ENCODE results near the gene STK36.

The STK36 gene

DNA sequence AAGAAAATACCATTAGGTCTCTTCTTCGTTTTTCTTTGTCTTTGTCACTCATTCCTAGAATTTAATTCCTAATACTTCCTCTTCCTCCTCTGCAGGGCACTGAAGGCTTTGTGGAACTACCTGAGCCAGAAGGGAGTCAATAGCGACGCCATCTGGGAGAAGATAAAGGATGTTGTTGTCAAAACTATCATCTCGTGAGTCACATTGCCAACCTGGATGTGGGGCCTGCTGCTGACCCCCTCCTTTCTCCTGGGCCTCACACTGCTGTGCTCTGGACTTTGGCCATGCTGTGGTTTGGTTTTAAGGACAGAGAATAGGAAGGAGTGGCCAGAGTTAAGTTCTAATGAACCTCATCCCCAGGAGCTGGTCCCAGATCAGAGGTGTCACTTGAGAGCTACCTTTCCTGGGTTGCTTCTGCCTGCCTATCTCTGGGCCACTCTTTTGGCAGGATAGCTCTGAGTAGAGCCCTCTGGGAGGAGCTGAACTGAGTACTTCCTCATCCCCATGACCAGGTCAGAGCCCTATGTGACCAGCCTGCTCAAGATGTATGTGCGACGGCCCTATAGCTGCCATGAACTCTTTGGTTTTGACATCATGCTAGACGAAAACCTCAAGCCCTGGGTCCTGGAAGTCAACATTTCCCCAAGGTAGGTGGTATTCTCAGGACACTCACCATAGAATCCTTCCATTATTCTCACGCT, 77.0 kb downstream of the STK36 start:
- DNase-seq: no peak

Measured in OCI-M1 (cell line).